ENCODE measurements around the gene GALNT9. TPM values are rescaled to one million over a fixed set of nuclear protein-coding genes. Genes with fewer than 3 reads are reported as not detected.

GALNT9 gene
- total RNA-seq, 2 experiments from 2014 or later = not detected

DNA sequence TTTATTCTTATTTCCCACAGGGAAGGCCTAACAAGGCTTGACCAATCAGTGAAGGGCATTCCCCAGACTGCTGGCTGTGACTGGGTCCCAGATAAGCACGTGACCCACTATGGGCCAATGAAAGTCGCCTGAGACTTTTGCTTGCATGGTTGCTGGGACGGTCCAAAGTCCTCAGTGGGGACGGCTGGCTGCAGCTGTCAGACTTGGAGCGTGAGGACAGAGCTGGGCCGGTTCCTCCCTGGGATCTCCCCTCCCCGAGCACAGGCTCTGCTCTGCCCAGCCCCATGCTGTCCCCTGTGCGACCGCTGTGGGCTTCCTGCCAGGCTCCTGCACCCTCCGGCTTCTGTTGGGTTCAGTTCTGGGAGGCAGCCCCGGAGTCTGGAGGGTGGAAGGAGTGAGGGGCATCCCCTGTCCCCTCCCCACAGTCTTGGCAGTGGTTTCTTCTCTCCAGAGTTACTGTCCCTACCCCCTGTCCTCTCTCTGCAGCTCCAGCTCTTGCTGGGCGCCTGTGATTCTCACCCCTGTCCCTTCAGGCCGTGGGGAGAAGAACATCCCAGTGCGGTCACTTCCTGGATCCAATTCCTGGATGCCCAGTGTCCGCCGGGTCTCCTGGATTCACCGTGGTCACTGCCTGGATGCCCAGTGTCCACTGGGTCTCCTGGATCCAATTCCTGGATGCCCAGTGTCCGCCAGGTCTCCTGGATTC, 50.1 kb downstream of the GALNT9 start:
- no peak overlapping the region for H3K27ac Mint-ChIP-seq
- ChIA-PET POLR2A (no interaction called here), CTCF (no interaction called here)
- H3K36me3 Mint-ChIP-seq (ENCODE audit: low read depth) = no peaks in the 10 kb centered on the region
- DNase-seq (no peak), ATAC-seq (ENCODE audit: poor library complexity) (no peak)
- no peaks in the 10 kb centered on the region for H3K9me3 Mint-ChIP-seq
- intact Hi-C loops (cut with DNase I, micrococcal nuclease) = no loop called here
- no peak overlapping the region for H3K4me3 ChIP-seq (ENCODE audit: low read length)
- H3K36me3 ChIP-seq (ENCODE audit: insufficient read depth, low read length) = no peaks in the 10 kb centered on the region
- H3K4me3 Mint-ChIP-seq = no peak overlapping the region
- H3K27me3 Mint-ChIP-seq = peaks cover 36% of the 10 kb centered on the region
- peaks cover 0 to 13% of the 10 kb centered on the region in 2 experiments for H3K9me3 ChIP-seq (ENCODE audit: control insufficient read depth in 1 of 2, insufficient read depth in 1 of 2, low read length in 2 of 2)
- peaks cover 28% of the 10 kb centered on the region for H3K4me1 ChIP-seq (ENCODE audit: insufficient read depth, low read length)
- H3K27ac ChIP-seq (ENCODE audit: low read depth in 1 of 2, low read length in 2 of 2) = no peak overlapping the region
- H3K27me3 ChIP-seq (ENCODE audit: control insufficient read depth in 1 of 2, insufficient read depth in 2 of 2, low read length in 2 of 2) = peaks cover 13 to 14% of the 10 kb centered on the region in 2 experiments
- no peaks in the 10 kb centered on the region for H3K4me1 Mint-ChIP-seq (ENCODE audit: low read depth)
- TF ChIP-seq CTCF (IDR thresholded peaks at IDR 0.05) = no peak

DNA sequence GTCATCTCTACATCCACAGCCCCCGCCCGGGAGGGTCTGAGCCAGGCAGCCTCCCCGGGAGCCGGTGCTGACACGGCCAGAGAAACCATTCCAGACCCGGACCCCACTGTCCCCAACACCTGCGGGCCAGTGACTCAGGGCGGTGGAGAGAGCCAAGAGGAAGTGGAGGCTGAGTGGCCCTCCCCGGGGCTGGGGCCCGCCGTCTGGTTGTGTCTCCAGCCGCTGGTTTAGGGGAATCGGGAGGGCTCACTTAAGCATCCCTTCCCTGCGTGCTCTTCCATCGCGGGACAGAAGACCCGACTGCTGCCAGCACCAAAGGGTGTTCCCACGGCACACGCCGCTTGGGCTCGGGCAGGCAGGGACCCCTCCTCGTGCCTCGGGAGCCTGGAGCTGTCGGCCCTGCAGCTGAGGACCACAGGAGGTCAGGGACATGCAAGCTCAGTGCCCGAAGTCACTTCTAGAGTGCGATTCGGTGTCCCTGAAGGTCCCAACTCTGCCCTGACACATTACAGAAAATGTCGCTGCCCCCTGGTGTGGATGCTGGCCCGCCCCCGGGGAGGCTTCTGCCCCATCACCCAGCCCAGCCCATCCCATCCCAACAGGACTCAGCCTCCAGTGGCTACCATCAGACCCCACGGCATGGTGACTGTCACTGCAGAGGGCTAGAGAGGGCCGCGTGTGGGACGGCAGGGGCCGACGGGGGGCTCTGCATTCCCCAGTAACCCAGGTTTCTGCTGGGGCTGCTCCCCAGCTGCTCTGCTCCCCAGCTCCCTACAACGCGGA, 50.8 kb downstream of the GALNT9 start:
- H3K4me1 ChIP-seq (ENCODE audit: insufficient read depth, low read length) = peaks cover 21% of the 10 kb centered on the region
- intact Hi-C loops (cut with DNase I, micrococcal nuclease) = no loop called here
- H3K27ac ChIP-seq (ENCODE audit: low read depth in 1 of 2, low read length in 2 of 2) = no peak overlapping the region
- H3K36me3 ChIP-seq (ENCODE audit: insufficient read depth, low read length) = no peaks in the 10 kb centered on the region
- CTCF ChIA-PET = no interaction called here
- peaks cover 0 to 11% of the 10 kb centered on the region in 2 experiments for H3K9me3 ChIP-seq (ENCODE audit: control insufficient read depth in 1 of 2, insufficient read depth in 1 of 2, low read length in 2 of 2)
- POLR2A ChIA-PET = no interaction called here
- Mint-ChIP-seq H3K4me3 (no peak overlapping the region), H3K9me3 (no peaks in the 10 kb centered on the region), H3K27ac (no peak overlapping the region), H3K36me3 (ENCODE audit: low read depth) (no peaks in the 10 kb centered on the region), H3K4me1 (ENCODE audit: low read depth) (no peaks in the 10 kb centered on the region), H3K27me3 (peaks cover 30% of the 10 kb centered on the region)
- no peak for TF ChIP-seq CTCF (IDR thresholded peaks at IDR 0.05)
- no peak overlapping the region for H3K4me3 ChIP-seq (ENCODE audit: low read length)
- ATAC-seq (ENCODE audit: poor library complexity) (no peak), DNase-seq (no peak)
- peaks cover 13% of the 10 kb centered on the region in 2 experiments for H3K27me3 ChIP-seq (ENCODE audit: control insufficient read depth in 1 of 2, insufficient read depth in 2 of 2, low read length in 2 of 2)

DNA sequence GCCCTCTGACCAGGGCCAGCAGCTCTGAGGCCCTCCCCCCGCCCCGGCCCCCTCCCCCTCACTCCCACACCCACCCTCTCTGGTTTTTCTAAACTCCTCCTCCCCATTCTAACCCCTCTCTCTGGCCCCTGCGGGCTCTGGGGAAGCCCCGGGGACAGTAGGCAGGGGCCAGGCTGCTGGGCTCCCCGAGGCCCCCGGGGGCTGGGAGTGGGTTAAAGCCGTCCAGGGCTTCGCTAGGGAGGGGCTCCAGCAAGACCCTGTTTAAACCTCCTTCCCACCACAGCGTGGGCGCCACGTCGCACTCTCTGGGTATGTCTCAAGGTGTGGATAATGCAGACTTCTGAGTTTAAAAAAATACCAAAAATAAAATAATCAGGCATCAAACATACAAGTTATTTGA, 51.4 kb downstream of the GALNT9 start:
- CTCF ChIA-PET = no interaction called here
- H3K4me1 Mint-ChIP-seq (ENCODE audit: low read depth) = no peaks in the 10 kb centered on the region
- peaks cover 14% of the 10 kb centered on the region for H3K4me1 ChIP-seq (ENCODE audit: insufficient read depth, low read length)
- TF ChIP-seq CTCF (IDR thresholded peaks at IDR 0.05) = no peak
- peaks cover 10 to 13% of the 10 kb centered on the region in 2 experiments for H3K27me3 ChIP-seq (ENCODE audit: control insufficient read depth in 1 of 2, insufficient read depth in 2 of 2, low read length in 2 of 2)
- no peak for DNase-seq
- no peak overlapping the region for H3K4me3 Mint-ChIP-seq
- H3K36me3 ChIP-seq (ENCODE audit: insufficient read depth, low read length) = no peaks in the 10 kb centered on the region
- no peaks in the 10 kb centered on the region for H3K9me3 Mint-ChIP-seq
- intact Hi-C loops (cut with DNase I, micrococcal nuclease) = no loop called here
- H3K9me3 ChIP-seq (ENCODE audit: control insufficient read depth in 1 of 2, insufficient read depth in 1 of 2, low read length in 2 of 2) = peaks cover 0 to 8% of the 10 kb centered on the region in 2 experiments
- no peak for ATAC-seq (ENCODE audit: poor library complexity)
- H3K27ac Mint-ChIP-seq = no peak overlapping the region
- H3K27ac ChIP-seq (ENCODE audit: low read depth in 1 of 2, low read length in 2 of 2) = no peak overlapping the region
- no peak overlapping the region for H3K4me3 ChIP-seq (ENCODE audit: low read length)
- H3K27me3 Mint-ChIP-seq = peaks cover 30% of the 10 kb centered on the region
- H3K36me3 Mint-ChIP-seq (ENCODE audit: low read depth) = no peaks in the 10 kb centered on the region
- POLR2A ChIA-PET = no interaction called here

All from CD4-positive, alpha-beta T cell (primary cell).